Measurements from ENCODE around the gene PIPOX. TPM values are rescaled to one million over a fixed set of nuclear protein-coding genes. Genes with fewer than 3 reads are reported as not detected.

PIPOX gene
- total RNA-seq, 1 donor from 2014 or later = 1.7 TPM

DNA sequence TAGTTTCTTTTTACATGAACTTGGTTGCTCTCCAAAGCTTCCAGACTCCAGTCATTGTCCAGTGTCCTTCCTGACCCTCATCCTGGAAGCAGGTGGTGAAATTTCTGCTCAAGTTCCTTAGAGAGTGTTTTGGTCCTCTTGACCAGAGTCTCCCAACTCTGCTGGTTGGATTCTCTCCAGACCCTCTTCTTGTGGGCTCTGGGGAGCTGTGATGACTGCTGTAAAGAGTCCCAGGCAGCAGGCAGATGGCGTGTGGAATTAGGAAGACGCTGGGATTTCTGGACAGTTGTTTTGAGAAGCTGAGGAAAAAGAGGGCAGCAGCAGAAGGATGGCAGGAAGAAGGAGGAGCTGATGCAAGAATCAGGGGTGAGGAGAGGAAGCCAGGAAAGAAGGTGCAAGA, 35.5 kb upstream of the PIPOX start:
- DNase-seq (ENCODE audit: extremely low spot score in 2 of 2) = no peak
- H3K27me3 ChIP-seq = peaks cover 10% of the 10 kb centered on the region
- H3K36me3 ChIP-seq = no peaks in the 10 kb centered on the region

DNA sequence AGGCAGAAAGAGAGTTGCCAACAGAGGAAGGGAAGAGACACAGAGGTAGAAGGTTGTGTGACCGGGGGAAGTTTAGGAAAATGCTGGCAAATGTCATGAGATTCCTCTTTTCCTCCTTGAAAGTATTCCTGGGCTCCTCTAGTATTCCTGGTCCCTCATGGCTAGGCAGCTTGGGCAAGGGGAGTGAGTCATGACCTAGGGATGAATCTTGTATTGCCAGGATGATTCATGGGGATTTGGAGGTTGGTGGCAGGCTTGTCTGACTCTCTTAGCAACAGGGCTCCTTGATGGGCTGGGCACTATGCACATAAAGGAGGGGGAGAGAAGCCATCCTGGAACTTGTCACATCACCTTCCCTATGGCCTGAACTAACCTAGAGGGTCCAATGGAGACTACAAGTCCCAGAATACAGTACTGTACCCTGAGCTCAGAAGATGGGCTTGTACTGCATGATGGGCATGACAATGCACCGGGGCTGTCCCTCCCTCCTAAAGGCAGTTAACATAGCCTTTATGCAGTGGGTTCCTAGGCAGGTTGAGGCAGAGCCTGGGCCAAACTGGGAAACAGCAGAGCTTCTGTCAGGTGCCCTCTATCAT, 35.0 kb upstream of the PIPOX start:
- H3K9me3 ChIP-seq = no peaks in the 10 kb centered on the region
- no peaks in the 10 kb centered on the region for H3K36me3 ChIP-seq
- no peak for DNase-seq (ENCODE audit: extremely low spot score in 2 of 2)
- H3K27ac ChIP-seq = no peak overlapping the region
- no peak for TF ChIP-seq POLR2A (IDR thresholded peaks at IDR 0.05)
- no peak for TF ChIP-seq POLR2AphosphoS5 (IDR thresholded peaks at IDR 0.05; ENCODE audit: insufficient read depth in 1 of 2, low read depth in 1 of 2)
- TF ChIP-seq, protein P1, sequence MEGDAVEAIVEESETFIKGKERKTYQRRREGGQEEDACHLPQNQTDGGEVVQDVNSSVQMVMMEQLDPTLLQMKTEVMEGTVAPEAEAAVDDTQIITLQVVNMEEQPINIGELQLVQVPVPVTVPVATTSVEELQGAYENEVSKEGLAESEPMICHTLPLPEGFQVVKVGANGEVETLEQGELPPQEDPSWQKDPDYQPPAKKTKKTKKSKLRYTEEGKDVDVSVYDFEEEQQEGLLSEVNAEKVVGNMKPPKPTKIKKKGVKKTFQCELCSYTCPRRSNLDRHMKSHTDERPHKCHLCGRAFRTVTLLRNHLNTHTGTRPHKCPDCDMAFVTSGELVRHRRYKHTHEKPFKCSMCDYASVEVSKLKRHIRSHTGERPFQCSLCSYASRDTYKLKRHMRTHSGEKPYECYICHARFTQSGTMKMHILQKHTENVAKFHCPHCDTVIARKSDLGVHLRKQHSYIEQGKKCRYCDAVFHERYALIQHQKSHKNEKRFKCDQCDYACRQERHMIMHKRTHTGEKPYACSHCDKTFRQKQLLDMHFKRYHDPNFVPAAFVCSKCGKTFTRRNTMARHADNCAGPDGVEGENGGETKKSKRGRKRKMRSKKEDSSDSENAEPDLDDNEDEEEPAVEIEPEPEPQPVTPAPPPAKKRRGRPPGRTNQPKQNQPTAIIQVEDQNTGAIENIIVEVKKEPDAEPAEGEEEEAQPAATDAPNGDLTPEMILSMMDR (IDR thresholded peaks at IDR 0.05) = no peak
- peaks cover 10% of the 10 kb centered on the region for H3K27me3 ChIP-seq
- H3K4me3 ChIP-seq = no peak overlapping the region
- H3K4me1 ChIP-seq = peaks cover 5% of the 10 kb centered on the region
- intact Hi-C loops (cut with DNase I) = no loop called here

More for the DNA sequence above, 35.5 kb upstream of the PIPOX start:
- Histone ChIP-seq H3K9me3 (no peaks in the 10 kb centered on the region), H3K4me3 (no peak overlapping the region), H3K27ac (no peak overlapping the region), H3K4me1 (peaks cover 5% of the 10 kb centered on the region)
- intact Hi-C loops (cut with DNase I) = no loop called here
- TF ChIP-seq POLR2AphosphoS5 (IDR thresholded peaks at IDR 0.05; ENCODE audit: insufficient read depth in 1 of 2, low read depth in 1 of 2) = no peak
- TF ChIP-seq POLR2A (IDR thresholded peaks at IDR 0.05) = no peak
- TF ChIP-seq, protein P1 (IDR thresholded peaks at IDR 0.05) = no peak

DNA sequence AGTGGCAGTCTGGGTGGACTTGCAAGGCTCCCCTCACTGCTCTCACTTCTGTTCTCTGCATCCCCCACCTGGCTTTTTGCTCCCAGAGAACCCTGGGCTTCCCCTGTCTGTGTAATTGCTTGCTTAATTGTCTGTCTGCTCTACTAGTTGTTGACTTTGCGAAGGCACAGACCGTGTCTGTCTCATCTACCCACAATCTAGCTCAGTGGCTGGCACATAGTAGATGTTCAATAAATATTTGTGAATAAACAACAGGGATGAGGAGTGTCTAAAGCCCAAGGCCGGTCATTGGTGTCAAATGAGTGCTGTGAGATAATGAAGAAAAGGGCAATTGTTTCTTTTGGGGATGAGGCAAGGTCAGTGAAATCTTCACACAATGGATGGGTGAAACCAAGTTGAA, 34.4 kb upstream of the PIPOX start:
- intact Hi-C loops (cut with DNase I) = no loop called here
- Histone ChIP-seq H3K27me3 (peaks cover 10% of the 10 kb centered on the region), H3K4me3 (no peak overlapping the region), H3K36me3 (no peaks in the 10 kb centered on the region), H3K4me1 (peaks cover 5% of the 10 kb centered on the region), H3K27ac (no peak overlapping the region), H3K9me3 (no peaks in the 10 kb centered on the region)
- no peak for TF ChIP-seq POLR2AphosphoS5 (IDR thresholded peaks at IDR 0.05; ENCODE audit: insufficient read depth in 1 of 2, low read depth in 1 of 2)
- TF ChIP-seq, protein P1 (IDR thresholded peaks at IDR 0.05) = no peak
- no peak for TF ChIP-seq POLR2A (IDR thresholded peaks at IDR 0.05)
- DNase-seq (ENCODE audit: extremely low spot score in 2 of 2) = no peak

DNA sequence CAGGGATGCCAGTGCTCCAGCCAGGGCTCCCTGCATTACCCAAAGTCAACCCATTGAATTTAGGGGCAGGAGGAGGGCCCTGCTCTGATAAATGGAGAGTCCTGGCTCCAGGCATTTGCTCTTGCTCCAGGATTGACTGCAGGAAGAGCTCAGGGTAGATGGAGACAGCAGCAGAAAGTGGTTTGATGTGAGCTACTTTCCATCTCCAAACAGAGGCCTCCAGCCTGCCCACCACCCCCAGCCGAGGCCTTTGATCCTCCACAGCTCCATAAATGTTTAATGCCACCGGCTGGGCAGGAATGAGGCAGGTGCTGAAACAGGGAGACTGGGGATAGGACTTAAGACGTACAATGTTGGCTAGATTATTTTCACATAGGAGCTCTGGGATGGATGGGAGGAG, 32.8 kb upstream of the PIPOX start:
- no peak for DNase-seq (ENCODE audit: extremely low spot score in 2 of 2)
- Histone ChIP-seq H3K9me3 (no peaks in the 10 kb centered on the region), H3K27me3 (peaks cover 2% of the 10 kb centered on the region), H3K4me3 (no peak overlapping the region), H3K27ac (no peak overlapping the region), H3K4me1 (peaks cover 5% of the 10 kb centered on the region), H3K36me3 (no peaks in the 10 kb centered on the region)
- no peak for TF ChIP-seq POLR2AphosphoS5 (IDR thresholded peaks at IDR 0.05; ENCODE audit: insufficient read depth in 1 of 2, low read depth in 1 of 2)
- TF ChIP-seq, protein P1 (IDR thresholded peaks at IDR 0.05) = no peak
- TF ChIP-seq POLR2A (IDR thresholded peaks at IDR 0.05) = no peak
- intact Hi-C loops (cut with DNase I) = no loop called here

DNA sequence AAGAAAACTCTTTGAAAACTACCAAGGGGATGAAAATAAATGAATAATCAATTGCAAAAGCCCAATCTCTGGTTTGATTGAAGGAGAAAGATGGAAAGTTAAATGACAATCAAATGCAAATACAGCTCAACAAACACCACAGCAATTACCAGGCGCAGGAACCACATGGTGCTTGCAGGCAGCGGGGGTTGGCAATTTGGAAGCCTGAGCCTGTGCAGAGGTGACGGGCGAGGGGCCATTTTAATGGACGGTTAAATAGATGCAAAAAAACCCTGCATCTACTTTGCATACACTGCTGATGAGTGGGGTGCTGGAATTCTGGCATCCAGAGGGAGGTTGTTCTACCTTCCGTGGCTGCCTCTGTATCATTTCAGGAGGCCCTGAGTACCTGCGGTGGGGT, 32.4 kb upstream of the PIPOX start:
- peaks cover 5% of the 10 kb centered on the region for H3K4me1 ChIP-seq
- no peak for DNase-seq (ENCODE audit: extremely low spot score in 2 of 2)
- H3K27ac ChIP-seq = no peak overlapping the region
- no peaks in the 10 kb centered on the region for H3K36me3 ChIP-seq
- intact Hi-C loops (cut with DNase I) = no loop called here
- H3K4me3 ChIP-seq = no peak overlapping the region
- H3K9me3 ChIP-seq = no peaks in the 10 kb centered on the region
- no peaks in the 10 kb centered on the region for H3K27me3 ChIP-seq
- TF ChIP-seq, protein P1 (IDR thresholded peaks at IDR 0.05) = no peak
- no peak for TF ChIP-seq POLR2AphosphoS5 (IDR thresholded peaks at IDR 0.05; ENCODE audit: insufficient read depth in 1 of 2, low read depth in 1 of 2)
- TF ChIP-seq POLR2A (IDR thresholded peaks at IDR 0.05) = no peak

Measured in vagina (tissue), 2 donors.